Testis (tissue), 3 donors: ENCODE measurements around the gene C1orf210. TPM values are rescaled to one million over a fixed set of nuclear protein-coding genes. Genes with fewer than 3 reads are reported as not detected.

Source experiments
- DNase-seq: peaks from one replicate; pipeline ENCODE4 v3.0.0-alpha.2; 2019
- H3K27ac ChIP-seq, 2 donors: fragments of 200-600 bp; sonication (generic); one replicate each; pipeline ENCODE4 v1.5.1; 2019
- H3K27me3 ChIP-seq: fragments of 200-600 bp; sonication (generic); one replicate; pipeline ENCODE4 v1.5.1; 2019
- H3K36me3 ChIP-seq: fragments of 200-600 bp; sonication (generic); one replicate; pipeline ENCODE4 v1.5.1; 2017; ENCODE audit warnings: low read depth; ENCODE audit errors: missing control alignments
- H3K4me1 ChIP-seq: fragments of 200-600 bp; sonication (generic); one replicate; pipeline ENCODE4 v1.5.1; 2019
- H3K4me3 ChIP-seq, 2 donors: fragments of 200-600 bp; sonication (generic); one replicate each; pipeline ENCODE4 v1.5.1; 2017 to 2019
- H3K9me3 ChIP-seq: fragments of 200-600 bp; sonication (generic); one replicate; pipeline ENCODE4 v1.5.1; 2017
- CTCF ChIP-seq, 3 experiments: fragments of 450-650 bp in 2 of 3; fragments of 200-600 bp in 1 of 3; sonication (generic) in 1 of 3; IDR thresholded peaks; one replicate each; pipeline ENCODE4 v1.5.1; 2016 to 2019; ENCODE audit warnings: antibody characterized with exemption in 3 of 3, mild to moderate bottlenecking in 2 of 3, moderate library complexity in 1 of 3
- POLR2A ChIP-seq: fragments of 450-650 bp; IDR thresholded peaks from one replicate; pipeline ENCODE4 v1.6.1; 2017; ENCODE audit warnings: antibody characterized with exemption, mild to moderate bottlenecking, moderate library complexity
- WGBS, 2 donors: methylation state at CpG; one replicate each; pipeline ENCODE4 v1.1.5; 2018; 5-methylcytosine and 5-hydroxymethylcytosine counted together
- intact Hi-C: fragments of 100-400 bp; cut with DNase I; formaldehyde crosslinking; loops from one replicate; pipeline ENCODE4 v1.15.1; 2023; ENCODE audit warnings: low total_unique reads
- polyA plus RNA-seq: library from polyadenylated mRNA; stranded (reverse); fragments of 350-450 nt; fragmentation: Illumina TruSeq; extraction: RNeasy Lipid Tissue Mini Kit (QIAGEN cat#74804); gene quantifications from one replicate; pipeline ENCODE4 v1.2.3, GENCODE V29; 2014; ENCODE audit warnings: low read depth, low replicate concordance; ENCODE audit not compliant: insufficient read depth
- total RNA-seq, 2 donors: library from RNA; depleted of rRNA; stranded (reverse); fragments of >200 nt; gene quantifications; one replicate each; pipeline ENCODE4 v1.2.3, GENCODE V29; 2016

Gene C1orf210
- total and polyA plus RNA-seq, 3 donors from 2014 or later: 0.25 to 0.71 TPM; not detected in 1

GRCh38 chr1:43235040-43235439 is 50.3 kb downstream of the C1orf210 start:
- 63 to 73% methylated on average over 8 of the region's 8 CpGs for WGBS, 2 donors
- H3K4me1 ChIP-seq: no peaks in the 10 kb centered on the region
- TF ChIP-seq CTCF (IDR thresholded peaks at IDR 0.05): no peak
- TF ChIP-seq POLR2A: no peak
- H3K9me3 ChIP-seq: no peaks in the 10 kb centered on the region
- no peaks in the 10 kb centered on the region for H3K36me3 ChIP-seq
- no peak for DNase-seq
- intact Hi-C loops: loop anchor here (10.0 kb wide), 1 partner anchor 180 kb away; no protein-coding TSS in a partner anchor
- H3K4me3 ChIP-seq: no peak overlapping the region
- no peaks in the 10 kb centered on the region for H3K27me3 ChIP-seq
- H3K27ac ChIP-seq: no peak overlapping the region

- intact Hi-C loops: loop anchor here (10.0 kb wide), 1 partner anchor 181 kb away; no protein-coding TSS in a partner anchor
- Histone ChIP-seq H3K36me3 (no peaks in the 10 kb centered on the region), H3K4me3 (no peak overlapping the region), H3K4me1 (no peaks in the 10 kb centered on the region), H3K27ac (no peak overlapping the region), H3K27me3 (no peaks in the 10 kb centered on the region), H3K9me3 (no peaks in the 10 kb centered on the region)
- no peak for TF ChIP-seq POLR2A
- TF ChIP-seq CTCF (IDR thresholded peaks at IDR 0.05): no peak
- WGBS, 2 donors: 92% methylated on average over 14 to 17 of the region's 17 CpGs
- no peak for DNase-seq
Observed at GRCh38 chr1:43234267-43234666, 51.1 kb downstream of the C1orf210 start.

GRCh38 chr1:43233631-43234030 is 51.8 kb downstream of the C1orf210 start:
- no peak overlapping the region for H3K27ac ChIP-seq
- TF ChIP-seq CTCF (IDR thresholded peaks at IDR 0.05) (no peak), POLR2A (no peak)
- 86 to 94% methylated on average over 5 of the region's 5 CpGs for WGBS, 2 donors
- no peaks in the 10 kb centered on the region for H3K36me3 ChIP-seq
- no peaks in the 10 kb centered on the region for H3K4me1 ChIP-seq
- no peak overlapping the region for H3K4me3 ChIP-seq
- intact Hi-C loops: loop anchor here (10.0 kb wide), 1 partner anchor 181 kb away; no protein-coding TSS in a partner anchor
- no peak for DNase-seq
- no peaks in the 10 kb centered on the region for H3K27me3 ChIP-seq
- H3K9me3 ChIP-seq: no peaks in the 10 kb centered on the region

- Histone ChIP-seq H3K27ac (no peak overlapping the region), H3K9me3 (no peaks in the 10 kb centered on the region), H3K36me3 (no peaks in the 10 kb centered on the region), H3K27me3 (no peaks in the 10 kb centered on the region), H3K4me1 (no peaks in the 10 kb centered on the region), H3K4me3 (no peak overlapping the region)
- DNase-seq: no peak
- intact Hi-C loops: loop anchor here (10.0 kb wide), 1 partner anchor 182 kb away; no protein-coding TSS in a partner anchor
- TF ChIP-seq POLR2A (no peak), CTCF (IDR thresholded peaks at IDR 0.05) (no peak)
- WGBS, 2 donors: 85 to 97% methylated on average over 4 of the region's 4 CpGs
Observed at GRCh38 chr1:43232482-43232881, 52.9 kb downstream of the C1orf210 start.

- Histone ChIP-seq H3K27me3 (no peaks in the 10 kb centered on the region), H3K36me3 (no peaks in the 10 kb centered on the region), H3K9me3 (no peaks in the 10 kb centered on the region), H3K4me1 (no peaks in the 10 kb centered on the region), H3K4me3 (no peak overlapping the region), H3K27ac (no peak overlapping the region)
- WGBS, 2 donors: 55 to 61% methylated on average over 4 of the region's 4 CpGs
- intact Hi-C loops: loop anchor here (10.0 kb wide), 1 partner anchor 183 kb away; no protein-coding TSS in a partner anchor
- TF ChIP-seq POLR2A: no peak
- no peak for TF ChIP-seq CTCF (IDR thresholded peaks at IDR 0.05)
- no peak for DNase-seq
Observed at GRCh38 chr1:43232074-43232473, 53.3 kb downstream of the C1orf210 start.
